GM18951 (cell line): Measurements from ENCODE around the gene RPS6KL1.

Source experiments
- POLR2A ChIP-seq: IDR thresholded peaks from 4 replicates; pipeline ENCODE4 v1.6.1; 2011; ENCODE audit warnings: mild to moderate bottlenecking; ENCODE audit not compliant: insufficient read length, insufficient read depth; ENCODE audit errors: extremely low read depth
- in situ Hi-C: fragments of 300-500 bp; cut with MboI; formaldehyde crosslinking; loops from one replicate; pipeline ENCODE4 v1.12.0; 2022; ENCODE audit warnings: low sequenced_read_pairs, mixed read lengths, inconsistent platforms; ENCODE audit not compliant: unreplicated experiment

RPS6KL1 gene

DNA sequence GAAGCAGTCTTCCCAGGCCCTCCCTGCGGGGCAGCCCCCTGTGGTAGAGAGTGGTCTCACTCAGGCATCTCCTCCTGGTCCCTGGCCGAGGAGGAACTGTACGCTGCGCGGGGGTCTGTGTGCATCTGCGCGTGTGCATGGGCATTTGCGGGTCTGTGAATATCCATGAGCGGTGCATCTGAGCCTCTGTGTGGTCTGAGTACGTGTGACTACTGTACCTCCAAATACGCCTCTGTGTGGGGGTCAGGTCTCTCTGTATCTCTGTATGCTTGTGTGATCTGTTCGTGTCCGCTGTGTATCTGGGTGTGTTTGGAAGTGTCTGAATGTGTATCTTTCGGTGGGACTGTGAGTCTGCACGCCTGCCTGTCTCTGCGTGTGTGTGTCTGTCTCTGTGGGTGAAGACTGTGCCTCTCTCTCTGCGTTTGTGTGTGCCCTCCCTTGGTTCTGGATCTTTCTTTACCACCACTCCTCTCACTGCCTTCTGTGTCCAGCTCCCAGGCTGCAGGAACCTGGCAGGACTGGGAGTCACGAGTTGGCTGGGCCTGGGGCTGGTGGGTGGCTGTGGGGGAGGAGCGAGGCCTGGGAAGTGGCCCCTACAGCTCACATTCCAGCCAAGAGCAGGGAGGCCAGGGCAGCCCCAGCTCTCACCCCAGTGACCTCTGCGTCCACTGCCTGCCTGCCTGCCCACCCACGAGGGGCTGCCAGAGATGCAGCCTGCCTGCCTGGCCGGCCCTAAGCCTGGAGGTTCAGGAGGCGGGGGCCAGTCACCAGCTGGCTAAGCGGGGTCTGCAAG is 33.4 kb upstream of the RPS6KL1 start:
- in situ Hi-C loops = no loop called here
- no peak for TF ChIP-seq POLR2A

- in situ Hi-C loops = no loop called here
- no peak for TF ChIP-seq POLR2A
Observed at GRCh38 chr14:74956027-74956279, 32.9 kb upstream of the RPS6KL1 start.

DNA sequence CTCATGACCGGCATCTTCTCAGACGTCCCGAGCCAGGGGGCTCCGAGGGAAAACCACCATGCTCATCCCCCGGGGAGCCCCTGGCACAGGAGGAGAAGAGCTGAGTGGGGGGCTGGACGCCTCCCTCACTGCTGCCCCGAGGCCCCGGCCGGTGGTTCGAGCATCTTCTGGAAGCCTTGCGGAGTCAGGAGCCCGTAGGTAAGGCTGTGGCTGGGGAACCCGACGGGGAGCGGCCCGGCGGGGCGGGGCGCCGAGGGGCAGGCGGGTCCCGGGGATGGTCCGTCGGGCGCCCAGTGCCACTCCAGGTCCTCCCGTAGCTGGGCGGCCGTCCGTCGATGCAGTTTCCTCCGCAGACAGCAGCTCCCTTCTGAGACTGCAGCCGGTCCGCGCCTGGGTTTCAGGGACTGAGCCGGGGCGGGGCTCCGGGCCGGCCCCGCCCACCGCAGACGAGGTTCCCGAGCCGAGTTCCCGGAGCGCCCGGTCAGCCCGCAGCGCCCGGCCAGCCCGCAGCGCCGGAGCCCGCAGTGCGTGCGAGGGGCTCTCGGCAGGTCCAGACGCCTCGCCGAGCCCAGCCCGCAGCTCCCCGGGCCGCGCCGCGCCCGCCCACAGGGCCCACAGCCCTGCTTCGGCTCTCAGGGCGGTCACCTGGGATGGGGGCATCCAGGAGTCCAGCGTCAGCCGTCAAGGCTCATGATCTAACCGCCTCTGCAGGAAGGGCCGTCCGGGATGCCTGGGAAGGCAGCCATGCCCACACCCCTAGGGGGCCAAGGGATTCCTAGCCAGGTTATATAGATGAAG is 32.4 kb upstream of the RPS6KL1 start, which contains the start of gene PGF:
Gene PGF, minus strand, starts transcription at position 369 of the 798 bp plus-strand sequence. Its CDS starts 355 bp downstream, at position 14.
- in situ Hi-C loops = no loop called here

GRCh38 chr14:74954947-74955228 is 31.8 kb upstream of the RPS6KL1 start:
- in situ Hi-C loops = no loop called here

More for the DNA sequence above, 32.4 kb upstream of the RPS6KL1 start, which contains the start of gene PGF:
- peak; percentile 18 for TF ChIP-seq POLR2A

DNA sequence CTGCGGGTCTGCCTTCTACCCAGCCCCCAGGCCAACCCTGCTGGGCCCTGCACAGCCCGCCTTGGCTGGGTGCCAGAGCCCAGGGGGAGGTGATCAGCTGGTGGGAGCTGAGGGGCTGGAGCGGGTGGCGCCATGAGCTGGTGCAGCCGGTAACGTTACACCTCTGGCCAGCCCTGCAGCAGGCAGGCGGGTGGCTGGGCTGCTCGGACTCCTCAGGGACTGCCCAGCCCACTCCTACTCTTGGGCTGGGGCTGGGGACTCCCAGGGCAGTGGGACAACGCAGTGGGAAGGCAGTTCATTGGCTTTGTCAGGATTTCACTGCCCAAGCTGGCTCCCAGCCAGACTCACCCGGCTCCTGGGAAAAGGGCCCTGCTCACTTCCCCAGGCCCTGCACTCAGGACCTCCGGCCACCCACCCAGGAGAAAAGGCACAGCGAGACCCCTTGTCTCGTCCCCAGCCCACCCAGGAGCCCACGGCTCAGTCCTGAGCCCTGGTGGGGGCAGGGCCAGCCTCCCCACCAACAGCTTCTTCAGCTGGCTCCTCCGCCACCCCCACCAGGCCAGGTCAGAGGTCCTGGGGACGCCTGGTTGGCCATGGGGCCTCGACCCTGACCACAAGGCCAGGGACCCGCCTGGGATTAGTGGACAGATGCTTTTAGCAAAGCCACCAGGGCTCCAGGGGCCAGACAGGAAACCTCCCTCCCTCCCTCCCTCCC is 31.3 kb upstream of the RPS6KL1 start:
- TF ChIP-seq POLR2A = no peak
- in situ Hi-C loops = no loop called here

More at GRCh38 chr14:74954947-74955228, 31.8 kb upstream of the RPS6KL1 start:
- no peak for TF ChIP-seq POLR2A

- in situ Hi-C loops = no loop called here
- TF ChIP-seq POLR2A = no peak
Observed at GRCh38 chr14:74953686-74954085, 30.6 kb upstream of the RPS6KL1 start.

- TF ChIP-seq POLR2A = no peak
- in situ Hi-C loops = no loop called here
Observed at GRCh38 chr14:74952697-74953484, 29.8 kb upstream of the RPS6KL1 start.

DNA sequence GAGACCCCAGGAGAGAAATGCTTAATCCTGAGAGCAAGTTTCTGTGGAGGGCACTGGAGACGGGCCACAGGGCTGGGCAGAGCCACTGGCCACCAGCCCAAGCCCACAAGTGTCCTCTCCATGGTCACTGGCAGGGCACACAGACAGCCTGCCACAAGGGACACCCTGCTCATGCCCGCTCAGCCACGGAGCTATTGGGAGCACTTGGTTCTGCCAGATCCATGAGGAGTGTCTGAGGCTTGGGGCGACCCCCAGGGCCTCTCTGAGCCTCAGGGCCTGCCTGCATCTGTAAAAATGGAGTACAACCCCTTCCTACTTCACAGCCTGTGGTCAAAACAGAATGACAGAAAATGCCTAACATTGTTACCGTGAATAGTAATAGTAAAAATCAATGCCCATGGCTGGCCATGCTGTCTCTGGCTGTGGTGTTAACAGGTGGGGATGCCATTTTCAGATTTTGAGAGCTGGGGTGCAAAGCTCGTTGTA is 29.2 kb upstream of the RPS6KL1 start:
- in situ Hi-C loops = no loop called here

DNA sequence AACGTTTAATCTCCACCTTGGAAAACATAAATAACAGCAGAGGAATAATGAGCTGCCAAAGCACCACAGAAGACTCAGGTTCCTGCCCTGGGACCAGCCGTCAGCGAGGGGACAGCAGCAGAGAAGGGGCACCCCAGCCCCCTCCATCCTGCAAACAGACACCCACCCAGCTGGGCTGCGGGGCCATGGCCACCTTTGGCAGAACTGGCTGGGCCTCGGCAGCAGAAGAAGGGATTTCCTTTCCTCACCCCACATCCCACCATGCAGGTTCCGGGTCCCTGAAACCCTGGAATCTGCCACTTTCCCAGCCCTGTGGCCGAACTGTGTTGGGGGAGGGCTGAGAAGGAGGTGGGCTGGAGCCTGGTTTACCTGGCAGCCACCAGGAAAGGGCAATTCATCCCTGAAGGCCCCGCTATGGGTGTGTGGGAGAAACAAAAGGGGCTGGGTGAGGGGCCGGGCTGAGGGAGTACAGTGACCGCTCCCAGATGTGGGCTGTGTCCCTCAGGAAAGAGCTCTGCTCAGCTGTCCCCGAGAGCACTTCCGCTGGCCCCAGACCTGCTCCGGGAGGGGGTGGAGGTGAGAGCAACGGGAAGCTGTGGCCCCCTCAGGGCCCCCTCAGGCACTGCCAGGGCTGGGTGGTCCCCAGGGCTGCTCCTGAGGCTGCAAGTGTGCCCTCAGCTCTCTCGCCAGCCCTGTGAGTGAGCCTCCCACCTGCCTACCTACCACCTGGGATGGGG is 28.6 kb upstream of the RPS6KL1 start:
- no peak for TF ChIP-seq POLR2A
- in situ Hi-C loops = no loop called here

More for the DNA sequence above, 29.2 kb upstream of the RPS6KL1 start:
- TF ChIP-seq POLR2A = no peak

DNA sequence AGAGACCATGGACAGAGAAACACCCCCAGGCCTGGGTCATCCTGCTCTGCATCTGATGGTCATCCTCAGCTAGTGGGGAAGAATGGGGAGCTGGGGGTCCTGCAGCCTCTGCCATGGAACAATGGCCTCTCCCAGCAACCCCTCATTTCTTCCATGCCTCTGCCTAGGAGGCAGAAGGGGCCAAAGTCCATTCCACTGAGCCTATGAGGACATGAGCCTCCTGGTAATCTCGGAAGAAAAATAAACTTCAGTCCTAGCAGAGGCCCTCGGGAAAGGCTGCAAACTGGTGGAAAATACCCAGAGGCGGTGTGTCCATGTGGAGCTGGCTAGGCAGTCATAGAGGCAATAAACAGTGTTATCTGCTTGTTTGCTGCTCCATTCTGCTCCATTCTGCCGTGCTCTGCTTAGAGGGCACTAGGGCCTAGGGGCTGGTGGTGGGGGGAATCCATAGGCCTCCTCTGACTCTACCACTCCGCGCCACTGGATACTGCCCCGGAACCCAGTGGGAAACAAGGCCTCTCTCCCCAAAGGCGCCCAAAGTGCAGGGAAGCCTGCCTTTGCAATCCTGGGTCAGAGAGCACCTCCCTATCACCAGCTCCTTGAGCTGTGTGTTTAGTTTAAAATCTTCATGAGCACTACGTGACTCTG is 27.9 kb upstream of the RPS6KL1 start:
- no peak for TF ChIP-seq POLR2A
- in situ Hi-C loops = no loop called here

- TF ChIP-seq POLR2A = no peak
- in situ Hi-C loops = no loop called here
Observed at GRCh38 chr14:74949859-74950573, 27.0 kb upstream of the RPS6KL1 start.
